ENCODE data around the gene LRRC4C.

LRRC4C gene

DNA sequence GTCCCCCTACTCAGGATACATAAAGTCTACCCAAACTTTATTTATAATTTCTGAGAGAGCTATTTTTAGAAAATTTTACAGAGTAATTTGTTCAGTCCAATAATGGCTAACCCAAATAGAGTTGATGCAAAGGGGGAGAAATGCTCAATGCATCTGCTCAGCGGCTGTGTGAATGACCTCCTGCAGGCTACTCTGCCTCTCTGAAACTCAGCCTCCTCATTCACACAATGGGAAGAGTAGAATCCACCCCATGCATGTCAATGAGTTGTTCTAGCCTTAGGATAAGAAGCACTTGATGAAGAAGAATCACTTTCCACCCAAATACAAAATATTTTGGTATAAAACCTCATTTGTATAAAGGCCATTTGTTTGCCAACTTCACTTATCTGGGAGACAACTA, 1204.0 kb downstream of the LRRC4C start:
- FAIRE-seq (no peak), DNase-seq (ENCODE audit: insufficient read length, low spot score) (no peak)
- TF ChIP-seq CTCF (IDR thresholded peaks at IDR 0.05; ENCODE audit: insufficient read depth, missing control alignments), result no peak

DNA sequence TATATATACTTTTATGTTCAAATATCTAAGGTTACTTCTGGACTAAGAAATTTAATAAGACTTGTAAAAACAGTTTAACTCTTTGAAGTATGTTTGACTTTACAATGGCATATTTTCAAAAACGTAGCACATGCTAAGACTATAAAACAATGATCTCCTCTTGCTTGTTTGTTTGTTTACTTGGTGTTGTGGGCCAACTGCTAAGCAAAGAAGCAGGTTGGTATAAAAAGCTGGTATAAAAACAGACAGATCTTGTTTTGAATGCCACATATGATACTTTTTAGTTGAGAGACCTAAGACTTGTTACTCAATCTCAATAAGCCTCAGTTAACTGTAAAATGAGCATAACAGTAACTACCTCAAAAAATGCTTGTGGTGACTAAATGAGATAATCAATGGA, 1206.3 kb downstream of the LRRC4C start:
- DNase-seq (ENCODE audit: insufficient read length, low spot score) (no peak), FAIRE-seq (no peak)
- TF ChIP-seq CTCF (IDR thresholded peaks at IDR 0.05; ENCODE audit: insufficient read depth, missing control alignments), result no peak

GRCh38 chr11:40252236-40252635, 1207.2 kb downstream of the LRRC4C start:
- no peak for FAIRE-seq
- DNase-seq (ENCODE audit: insufficient read length, low spot score), result no peak
- TF ChIP-seq CTCF (IDR thresholded peaks at IDR 0.05; ENCODE audit: insufficient read depth, missing control alignments), result no peak

GRCh38 chr11:40246983-40247382, 1212.5 kb downstream of the LRRC4C start:
- FAIRE-seq (no peak), DNase-seq (ENCODE audit: insufficient read length, low spot score) (no peak)
- no peak for TF ChIP-seq CTCF (IDR thresholded peaks at IDR 0.05; ENCODE audit: insufficient read depth, missing control alignments)

DNA sequence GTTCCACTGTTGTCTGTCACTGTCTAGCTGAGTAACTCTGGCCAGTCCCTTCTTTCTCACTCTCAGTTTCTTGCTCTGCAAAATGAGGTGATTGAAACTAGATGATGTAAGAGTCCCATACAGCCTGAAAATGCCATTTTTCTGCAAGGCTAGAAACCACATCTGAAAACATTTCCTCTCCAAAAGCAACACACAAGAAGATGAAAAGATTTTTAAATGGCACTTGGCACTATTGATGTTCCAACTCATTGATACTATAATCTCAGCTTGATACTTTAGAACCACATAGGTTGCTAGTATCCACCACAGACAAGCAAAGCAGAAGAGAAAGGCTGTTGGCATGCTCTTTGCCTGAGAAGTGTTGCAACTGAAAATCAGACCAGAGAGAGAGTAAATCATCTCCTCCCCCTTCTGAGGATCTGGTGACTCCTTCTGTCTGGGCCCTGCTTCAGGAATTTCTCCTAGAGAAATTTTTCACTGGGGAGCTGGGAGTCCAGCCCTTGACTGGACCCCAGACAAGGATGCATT, 1217.9 kb downstream of the LRRC4C start:
- DNase-seq (ENCODE audit: insufficient read length, low spot score) (no peak), FAIRE-seq (no peak)
- TF ChIP-seq CTCF (IDR thresholded peaks at IDR 0.05; ENCODE audit: insufficient read depth, missing control alignments), result no peak

- DNase-seq (ENCODE audit: insufficient read length, low spot score) (no peak), FAIRE-seq (no peak)
- TF ChIP-seq CTCF (IDR thresholded peaks at IDR 0.05; ENCODE audit: insufficient read depth, missing control alignments), result no peak
Observed at GRCh38 chr11:40240284-40240683, 1219.2 kb downstream of the LRRC4C start.

- no peak for DNase-seq (ENCODE audit: insufficient read length, low spot score)
- no peak for TF ChIP-seq CTCF (IDR thresholded peaks at IDR 0.05; ENCODE audit: insufficient read depth, missing control alignments)
- no peak for FAIRE-seq
Observed at GRCh38 chr11:40236526-40236925, 1222.9 kb downstream of the LRRC4C start.

Data from D721Med (cell line).